Measurements from ENCODE around the gene RIMBP3C.
"Not testable (repeated sequence)": the region's sequence is repeated elsewhere in the genome, so short reads cannot be mapped to it uniquely, and the experiment has no call there.

The RIMBP3C gene

GRCh38 chr22:21551361-21551760 is at the start of gene RIMBP3C:
TSS of gene RIMBP3C (minus strand) at chr22:21551461. CDS start at chr22:21550976, 485 bp downstream.
- DNase-seq, result not testable (repeated sequence)

GRCh38 chr22:21599053-21599893 is 48.0 kb upstream of the RIMBP3C start:
- no peak for DNase-seq

GRCh38 chr22:21598302-21598701 is 47.0 kb upstream of the RIMBP3C start:
- DNase-seq, result no peak

- DNase-seq, result not testable (repeated sequence)
Measured at GRCh38 chr22:21596356-21597135, 45.3 kb upstream of the RIMBP3C start.

GRCh38 chr22:21594865-21595452 is 43.7 kb upstream of the RIMBP3C start:
- DNase-seq, result peak in 12 of 56 donors; percentile 4 to 50 (median 10)

GRCh38 chr22:21593406-21594232 is 42.4 kb upstream of the RIMBP3C start:
- peak in 4 of 56 donors; percentile 9 to 25 (median 12) for DNase-seq

GRCh38 chr22:21592422-21592821 is 41.2 kb upstream of the RIMBP3C start:
- no peak for DNase-seq

- no peak for DNase-seq
Measured at GRCh38 chr22:21591695-21592094, 40.4 kb upstream of the RIMBP3C start.

DNA sequence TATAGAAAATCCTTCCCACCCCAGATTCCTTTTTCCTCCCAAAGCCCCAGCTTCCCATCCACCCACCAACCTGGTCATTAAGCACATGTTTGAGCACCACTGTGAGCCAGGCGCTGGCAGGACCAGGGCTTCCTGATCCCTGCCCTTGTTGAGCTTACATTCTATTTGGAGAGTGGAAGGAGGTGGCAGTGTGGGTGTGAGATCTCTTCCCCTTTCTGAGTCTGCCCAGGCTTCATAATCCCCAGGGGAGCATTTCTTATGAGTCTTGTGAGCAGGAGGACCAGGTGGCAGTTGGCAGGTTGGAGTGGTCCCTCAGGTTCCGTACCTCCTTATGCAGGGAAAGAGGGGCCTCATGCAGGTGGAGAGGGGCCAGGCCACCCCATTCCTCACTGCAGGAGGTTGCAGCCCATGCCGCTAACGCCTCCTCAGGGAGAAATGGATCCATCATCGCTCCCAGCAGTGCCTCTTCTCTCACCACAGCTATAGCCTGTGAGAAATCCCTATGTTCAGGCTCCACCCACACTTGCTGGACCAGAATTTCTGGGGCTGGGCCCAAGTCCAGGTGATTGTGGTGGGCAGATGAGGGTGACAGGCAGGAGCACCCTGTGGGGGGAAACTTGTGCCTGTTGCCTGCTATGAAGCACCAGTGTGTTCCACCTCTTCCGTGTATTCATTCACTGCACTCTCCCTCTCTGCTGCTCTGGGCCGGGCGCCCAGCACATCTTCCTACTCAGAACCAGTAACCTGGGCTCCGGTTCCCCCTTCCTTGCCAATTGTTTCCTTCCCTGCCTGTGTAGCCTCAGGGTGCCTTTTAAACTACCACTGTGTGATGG is 39.8 kb upstream of the RIMBP3C start:
- DNase-seq, result peak in 2 of 56 donors; percentile 3 to 34

DNA sequence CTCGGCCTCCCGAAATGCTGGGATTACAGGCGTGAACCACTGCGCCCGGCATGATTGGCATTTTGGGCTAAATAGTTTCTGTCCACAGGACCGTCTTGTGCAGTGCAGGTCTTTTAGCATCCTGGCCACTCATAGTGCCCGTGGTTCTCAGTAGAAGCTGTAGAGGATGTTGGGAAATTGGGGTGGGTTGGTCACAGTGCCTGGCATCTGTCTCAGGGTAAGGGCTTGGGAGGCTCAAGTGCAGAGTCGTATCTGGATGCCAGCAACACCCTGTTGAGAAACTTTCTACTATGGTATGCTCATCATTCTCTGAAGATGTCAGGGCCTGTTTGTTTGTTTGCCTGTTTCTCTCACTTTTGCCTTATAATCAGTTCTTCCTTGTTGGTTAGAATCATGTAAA is 38.1 kb upstream of the RIMBP3C start:
- no peak for DNase-seq

GRCh38 chr22:21587803-21588611 is 36.7 kb upstream of the RIMBP3C start:
- peak in 33 of 56 donors; percentile 9 to 65 (median 24) for DNase-seq

DNA sequence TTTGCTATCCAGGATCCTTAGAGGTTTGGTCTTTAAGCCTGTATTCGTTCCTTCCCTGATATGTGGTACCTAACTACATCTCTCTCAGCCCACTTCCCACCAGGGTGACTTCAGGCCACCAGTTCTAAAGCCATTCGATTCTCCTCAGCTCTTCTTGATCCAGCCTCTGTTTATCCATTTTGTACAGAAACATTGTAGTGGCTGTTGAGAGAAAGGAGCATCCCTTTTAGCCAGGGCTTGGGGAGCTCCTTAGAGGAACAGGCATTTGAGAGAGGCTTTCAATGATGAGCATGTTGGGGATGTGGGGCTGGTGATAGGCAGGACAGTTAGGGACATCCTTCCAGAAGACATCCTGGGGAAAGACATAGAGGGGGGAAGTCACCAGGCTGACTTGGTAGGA is 34.1 kb upstream of the RIMBP3C start:
- no peak for DNase-seq

GRCh38 chr22:21582801-21583740 is 31.8 kb upstream of the RIMBP3C start:
- peak in 9 of 56 donors; percentile 5 to 43 (median 20) for DNase-seq

- not testable (repeated sequence) for DNase-seq
Measured at GRCh38 chr22:21581009-21581713, 29.9 kb upstream of the RIMBP3C start.

GRCh38 chr22:21580623-21581007 is 29.4 kb upstream of the RIMBP3C start:
- not testable (repeated sequence) for DNase-seq

- DNase-seq, result no peak
Measured at GRCh38 chr22:21579474-21579851, 28.2 kb upstream of the RIMBP3C start.

GRCh38 chr22:21573750-21574494 is 22.7 kb upstream of the RIMBP3C start:
- no peak for DNase-seq

All from amygdala (tissue), 56 donors.